GM21367 (cell line): ENCODE data around the gene ATXN1.
A peak's percentile ranks its signal among the peaks of the same experiment; 100 is the strongest.

Experiments
- ATAC-seq: cut with Tn5 transposase; IDR thresholded peaks from one replicate; pipeline ENCODE4 v1.9.1; 2021; ENCODE audit not compliant: unreplicated experiment

ATXN1 gene

DNA sequence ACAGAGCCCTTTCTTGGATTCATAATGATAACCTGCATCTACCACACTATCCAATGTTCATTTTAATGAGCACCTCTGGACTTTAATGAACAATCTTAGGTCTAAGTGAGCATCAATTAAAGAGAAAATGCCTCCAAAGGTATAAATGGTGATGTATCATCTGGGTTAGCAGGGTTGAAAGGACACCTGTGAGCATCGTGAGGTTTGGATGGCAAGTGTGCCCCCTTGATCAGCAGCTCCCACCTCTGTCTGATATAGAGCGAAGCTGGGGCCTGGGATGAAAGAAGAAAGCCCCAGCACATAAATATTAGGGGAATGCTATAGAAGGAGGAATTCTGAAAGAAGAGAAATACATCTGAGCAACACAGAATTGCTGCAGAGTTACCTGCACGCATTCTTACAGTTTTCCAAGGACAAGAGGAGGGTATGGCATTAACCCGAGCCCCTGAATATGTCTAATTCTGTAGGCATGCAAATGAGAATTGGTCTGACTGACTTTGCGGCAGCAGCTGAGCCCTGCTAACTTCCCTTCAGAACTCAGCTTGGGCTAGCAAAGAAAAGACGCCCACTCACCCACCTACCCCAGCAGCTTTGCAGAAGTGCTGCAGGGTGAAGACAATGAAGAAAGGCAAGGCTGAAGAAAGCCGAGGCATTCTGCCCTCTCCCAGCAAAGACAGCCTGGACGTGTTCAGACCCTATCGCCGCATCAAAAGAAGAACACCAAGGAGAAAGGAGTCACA is 386.6 kb downstream of the ATXN1 start:
- ATAC-seq: peak; percentile 65

DNA sequence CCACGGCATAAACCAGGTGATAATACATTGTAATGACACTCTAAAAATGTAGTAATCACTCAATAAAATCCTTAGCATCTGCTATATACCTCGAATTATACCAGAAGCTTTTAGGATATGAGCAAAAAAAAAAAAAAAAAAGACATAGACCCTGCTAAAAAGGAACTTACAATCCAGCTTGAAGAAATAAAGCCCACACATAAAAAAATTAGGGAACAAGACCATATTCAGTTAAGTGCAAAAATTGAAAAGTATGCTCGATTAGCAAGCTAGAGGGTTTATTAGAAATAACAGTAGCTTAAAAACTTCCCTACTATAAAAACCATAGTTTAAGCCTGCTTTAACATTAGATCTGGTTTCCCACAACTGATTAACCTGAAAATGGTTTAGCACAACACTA is 387.2 kb downstream of the ATXN1 start:
- no peak for ATAC-seq

DNA sequence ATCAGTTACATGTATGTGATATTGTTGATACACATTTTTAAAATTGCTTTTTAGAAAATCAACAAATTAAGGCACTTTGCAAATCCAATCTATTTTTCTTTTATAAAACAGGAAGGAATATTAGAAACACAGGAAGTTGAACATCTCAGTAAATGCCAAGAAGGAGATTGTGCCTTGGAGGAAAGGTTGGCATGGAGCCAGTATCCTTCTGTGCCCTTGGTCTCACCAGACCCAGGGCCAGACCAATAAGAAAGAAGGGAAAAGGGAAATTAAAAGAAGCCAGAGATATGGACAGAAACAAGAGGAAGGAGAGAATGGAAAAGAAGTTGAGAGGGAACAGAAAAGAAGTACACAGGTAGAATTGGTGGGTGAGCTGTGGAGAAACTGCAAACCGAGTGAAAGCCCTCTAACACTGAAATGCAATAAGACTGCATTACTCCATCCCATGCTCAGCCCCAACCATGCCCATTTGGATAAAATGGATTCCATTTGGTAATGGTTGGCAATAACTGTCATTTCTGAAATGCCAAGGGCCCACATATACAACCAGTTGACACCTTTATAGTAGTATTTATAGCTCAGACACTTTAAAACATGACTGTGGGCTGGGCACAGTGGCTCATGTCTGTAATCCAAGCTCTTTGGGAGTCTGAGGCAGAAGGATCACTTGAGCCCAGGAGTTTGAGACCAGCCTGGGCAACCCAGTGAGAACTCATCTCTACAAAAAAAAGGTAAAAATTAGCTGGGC is 389.1 kb downstream of the ATXN1 start:
- no peak for ATAC-seq

- no peak for ATAC-seq
Measured at GRCh38 chr6:16371401-16371800, 389.9 kb downstream of the ATXN1 start.

GRCh38 chr6:16370943-16371342 is 390.3 kb downstream of the ATXN1 start:
- no peak for ATAC-seq

DNA sequence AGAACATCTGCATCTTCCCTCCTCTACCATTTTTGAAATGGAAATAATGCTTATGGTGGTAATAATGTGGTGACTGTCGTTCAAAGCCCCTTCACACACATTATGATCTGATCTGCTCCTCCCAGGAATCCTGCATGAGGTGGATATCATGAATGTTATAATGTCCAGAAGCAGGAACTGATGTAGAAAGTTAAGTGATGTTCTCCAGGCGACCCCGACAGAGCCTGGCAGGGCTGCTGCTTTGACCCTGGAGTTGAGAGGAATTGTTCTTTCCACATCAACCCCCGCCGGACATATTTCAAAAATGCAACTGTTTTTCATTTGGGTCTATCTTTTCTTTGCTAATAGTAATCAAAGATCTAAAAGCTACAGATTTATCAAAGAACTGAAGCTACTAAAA is 391.3 kb downstream of the ATXN1 start:
- no peak for ATAC-seq

GRCh38 chr6:16369140-16369745 is 392.0 kb downstream of the ATXN1 start:
- no peak for ATAC-seq

- ATAC-seq: no peak
Measured at GRCh38 chr6:16367571-16367970, 393.7 kb downstream of the ATXN1 start.

DNA sequence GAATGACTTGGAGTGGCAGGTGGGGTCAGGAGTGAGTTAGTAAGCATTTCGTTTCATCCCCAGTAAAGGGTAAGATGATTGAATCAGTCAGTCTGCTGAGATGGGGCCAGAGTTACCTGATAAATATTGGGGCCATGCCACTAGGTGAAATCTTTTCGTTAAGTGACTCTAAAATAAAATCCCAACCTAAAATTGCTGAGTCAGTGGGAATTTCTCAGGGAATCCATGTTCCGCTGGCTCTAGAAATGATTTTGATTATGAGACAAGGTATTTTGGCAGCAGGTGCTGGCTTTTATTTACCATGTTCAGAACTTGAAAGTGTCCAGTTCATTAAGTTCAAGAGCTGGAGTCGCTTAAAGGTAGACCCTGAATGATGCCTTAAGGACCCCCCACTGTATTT is 397.5 kb downstream of the ATXN1 start:
- no peak for ATAC-seq

DNA sequence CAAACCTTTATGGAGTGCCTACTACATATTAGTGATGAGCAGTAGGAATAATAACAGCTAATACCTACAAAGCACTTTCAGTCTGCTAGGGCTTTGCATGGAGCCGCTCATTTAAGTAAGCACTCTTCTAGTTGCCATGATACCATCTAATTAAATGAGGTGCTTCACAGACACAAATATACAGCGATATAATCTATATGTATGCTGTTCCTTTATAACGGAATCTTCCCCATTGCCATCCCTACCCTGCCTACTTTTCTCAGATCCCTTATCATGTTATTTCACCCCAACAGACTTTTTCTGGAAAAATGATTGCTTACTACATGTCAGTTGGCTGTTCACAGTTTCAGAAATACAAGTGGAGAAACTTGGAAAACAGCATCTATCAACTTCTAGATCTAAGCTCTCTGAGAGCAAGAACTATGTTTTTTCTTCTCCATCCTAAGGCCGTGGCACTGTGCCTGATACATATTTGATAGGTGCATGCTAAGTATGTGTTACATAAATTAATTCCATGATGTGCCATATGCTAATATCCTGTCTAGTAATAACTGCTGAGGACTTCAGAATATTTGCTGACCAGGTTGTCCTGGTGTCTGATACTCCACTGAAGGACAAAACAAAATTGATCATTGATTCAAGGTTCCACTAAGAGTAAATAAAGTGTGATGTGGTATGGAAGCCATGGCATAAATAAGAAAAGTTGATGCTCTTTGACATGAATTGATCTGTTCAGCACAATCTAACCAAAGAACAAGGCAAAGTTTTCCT is 398.3 kb downstream of the ATXN1 start:
- ATAC-seq: no peak

DNA sequence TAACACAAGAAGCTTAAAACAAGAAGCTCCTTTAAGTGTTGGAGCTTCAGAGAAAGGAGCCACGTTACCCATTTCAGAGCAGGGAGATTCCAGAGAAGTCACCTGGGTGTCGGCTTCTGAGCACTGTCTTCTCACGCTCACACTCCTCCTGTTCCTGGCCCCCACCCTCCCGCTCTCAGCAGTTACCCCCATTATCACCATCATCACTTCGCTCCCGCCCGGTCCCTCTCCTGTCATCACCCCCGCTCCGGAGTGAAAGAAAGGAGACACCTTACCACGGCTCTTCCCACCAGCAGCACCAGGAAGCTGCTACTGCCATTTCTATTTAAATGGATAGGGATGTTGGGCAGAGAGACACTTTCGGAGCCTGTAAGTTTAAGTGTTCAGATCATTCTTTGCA is 399.0 kb downstream of the ATXN1 start:
- ATAC-seq: no peak

DNA sequence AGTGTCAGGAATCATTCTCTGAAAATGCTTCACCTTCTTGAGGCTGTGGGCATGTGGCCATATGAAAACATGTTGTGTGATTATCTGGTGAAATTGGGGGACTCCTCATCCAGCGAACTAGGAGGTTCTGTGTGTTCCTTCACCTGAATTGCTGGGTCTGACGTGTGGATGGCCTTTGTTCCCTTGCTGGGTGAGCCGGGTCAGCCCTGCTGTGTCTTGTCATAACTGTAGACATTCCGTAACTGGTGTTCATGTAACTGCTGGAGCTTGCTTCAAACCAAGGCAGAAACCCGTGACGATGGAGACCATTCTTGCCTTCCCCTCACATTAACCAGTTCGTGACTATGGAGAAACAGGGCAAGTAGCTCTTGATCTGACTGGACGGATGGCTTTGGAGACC is 399.4 kb downstream of the ATXN1 start:
- no peak for ATAC-seq

DNA sequence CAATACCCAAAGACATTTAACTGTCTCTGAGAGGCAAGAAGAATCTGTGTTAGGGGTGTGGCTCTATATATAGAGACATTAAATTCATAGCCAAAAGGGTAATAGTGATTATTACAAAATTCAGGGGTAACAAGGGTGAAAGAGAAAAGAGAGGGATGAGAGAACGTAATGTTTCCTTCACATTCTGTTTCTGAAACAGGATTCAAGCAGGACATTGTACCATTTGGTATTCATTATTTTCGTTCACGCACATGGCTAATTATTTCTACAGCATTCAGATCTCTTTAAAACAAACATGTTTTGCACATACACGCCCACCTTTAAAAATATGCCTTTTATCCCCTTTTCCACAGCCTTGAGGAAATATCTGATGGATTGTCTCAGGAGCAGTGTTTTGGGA is 400.1 kb downstream of the ATXN1 start:
- no peak for ATAC-seq

DNA sequence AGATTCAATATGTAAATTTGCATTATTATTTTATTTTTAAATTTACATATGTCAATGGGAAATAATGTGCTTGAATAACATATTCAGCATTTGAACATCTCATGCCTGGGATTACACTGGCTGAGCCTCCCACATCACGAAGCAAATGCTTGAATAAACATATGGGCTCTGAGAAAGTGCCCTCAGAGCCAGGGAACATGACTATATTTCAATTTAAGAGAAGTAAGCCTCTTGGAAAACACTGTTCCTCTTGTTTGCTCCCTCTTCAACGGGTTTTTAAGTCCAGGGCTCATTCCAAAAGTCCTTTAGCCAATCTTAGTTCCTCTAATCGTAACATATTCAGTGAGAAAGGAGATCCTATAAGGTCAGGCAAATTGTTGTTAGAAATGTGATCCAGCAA is 400.9 kb downstream of the ATXN1 start:
- no peak for ATAC-seq

GRCh38 chr6:16359563-16359962 is 401.7 kb downstream of the ATXN1 start:
- no peak for ATAC-seq

GRCh38 chr6:16358531-16359138 is 402.6 kb downstream of the ATXN1 start:
- no peak for ATAC-seq

DNA sequence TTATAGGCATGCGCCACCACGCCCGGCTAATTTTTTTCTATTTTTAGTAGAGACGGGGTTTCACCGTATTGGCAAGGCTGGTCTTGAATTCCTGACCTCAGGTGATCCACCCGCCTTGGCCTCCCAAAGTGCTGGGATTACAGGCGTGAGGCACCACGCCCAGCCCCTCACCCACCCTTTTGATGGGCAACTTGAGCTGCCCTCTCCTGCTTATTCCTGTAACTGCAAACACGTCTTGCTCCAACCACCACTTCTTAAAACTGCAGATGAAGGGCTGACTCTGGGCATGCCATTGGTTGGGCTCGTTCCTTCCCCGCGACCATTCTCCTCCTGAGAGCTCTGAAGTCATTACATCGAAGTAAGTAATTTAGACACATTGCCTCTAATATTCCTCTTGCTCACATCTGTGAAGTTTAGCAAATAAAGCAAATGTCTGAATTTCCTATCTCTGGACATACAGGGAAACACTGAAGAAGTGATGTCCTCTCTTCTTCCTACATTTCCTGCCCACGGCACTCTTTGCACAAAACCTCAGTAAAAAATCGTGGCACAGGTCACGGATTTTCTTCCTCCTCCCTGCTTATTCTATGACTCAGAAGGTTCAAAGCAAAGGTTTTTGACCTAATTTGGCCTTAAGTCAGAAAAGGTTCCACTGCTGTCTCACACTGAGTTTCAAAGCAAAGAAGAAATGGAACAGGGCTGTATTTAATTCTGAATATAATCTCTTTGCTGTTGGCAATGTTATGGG is 405.4 kb downstream of the ATXN1 start:
- ATAC-seq: no peak

DNA sequence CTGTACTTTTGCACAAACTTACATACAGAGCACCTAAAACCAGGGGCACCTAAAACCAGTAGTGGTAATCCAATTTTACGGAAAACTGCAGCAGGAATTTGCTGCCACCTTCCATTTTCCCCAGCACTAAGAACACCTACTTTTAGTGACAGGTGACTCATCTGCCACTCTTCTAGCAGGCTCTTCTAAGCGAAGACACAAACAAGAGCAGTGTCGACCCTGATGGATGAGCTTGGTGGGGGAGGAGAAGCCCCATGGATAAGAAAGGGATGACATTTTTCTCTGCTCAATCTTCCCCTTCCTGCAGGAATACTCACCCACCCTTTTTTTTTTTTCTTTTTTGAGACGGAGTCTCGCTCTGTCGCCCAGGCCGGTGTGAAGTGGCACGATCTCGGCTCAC is 406.0 kb downstream of the ATXN1 start:
- ATAC-seq: no peak

DNA sequence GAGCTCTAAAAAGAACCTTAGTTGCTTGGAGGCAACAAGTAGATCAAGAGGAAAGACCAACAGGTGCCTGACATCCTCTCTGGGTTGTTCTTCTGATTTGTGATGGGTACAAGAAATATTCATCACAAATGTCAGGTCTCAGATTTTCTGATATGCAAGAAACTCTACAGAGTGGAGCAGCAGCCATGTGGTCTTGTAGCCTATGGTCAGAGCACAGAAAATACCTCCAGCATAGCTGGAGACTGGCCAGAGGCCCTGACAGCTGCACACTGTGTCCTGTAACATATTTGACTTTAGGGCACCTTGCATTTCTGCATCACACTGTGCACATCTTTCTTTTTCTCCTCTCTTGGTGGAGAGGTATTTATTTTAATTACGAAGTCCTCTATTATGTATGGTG is 406.6 kb downstream of the ATXN1 start:
- ATAC-seq: no peak

- no peak for ATAC-seq
Measured at GRCh38 chr6:16352821-16353438, 408.3 kb downstream of the ATXN1 start.
